ENCODE measurements around the gene CAMK2N2.

CAMK2N2 gene

DNA sequence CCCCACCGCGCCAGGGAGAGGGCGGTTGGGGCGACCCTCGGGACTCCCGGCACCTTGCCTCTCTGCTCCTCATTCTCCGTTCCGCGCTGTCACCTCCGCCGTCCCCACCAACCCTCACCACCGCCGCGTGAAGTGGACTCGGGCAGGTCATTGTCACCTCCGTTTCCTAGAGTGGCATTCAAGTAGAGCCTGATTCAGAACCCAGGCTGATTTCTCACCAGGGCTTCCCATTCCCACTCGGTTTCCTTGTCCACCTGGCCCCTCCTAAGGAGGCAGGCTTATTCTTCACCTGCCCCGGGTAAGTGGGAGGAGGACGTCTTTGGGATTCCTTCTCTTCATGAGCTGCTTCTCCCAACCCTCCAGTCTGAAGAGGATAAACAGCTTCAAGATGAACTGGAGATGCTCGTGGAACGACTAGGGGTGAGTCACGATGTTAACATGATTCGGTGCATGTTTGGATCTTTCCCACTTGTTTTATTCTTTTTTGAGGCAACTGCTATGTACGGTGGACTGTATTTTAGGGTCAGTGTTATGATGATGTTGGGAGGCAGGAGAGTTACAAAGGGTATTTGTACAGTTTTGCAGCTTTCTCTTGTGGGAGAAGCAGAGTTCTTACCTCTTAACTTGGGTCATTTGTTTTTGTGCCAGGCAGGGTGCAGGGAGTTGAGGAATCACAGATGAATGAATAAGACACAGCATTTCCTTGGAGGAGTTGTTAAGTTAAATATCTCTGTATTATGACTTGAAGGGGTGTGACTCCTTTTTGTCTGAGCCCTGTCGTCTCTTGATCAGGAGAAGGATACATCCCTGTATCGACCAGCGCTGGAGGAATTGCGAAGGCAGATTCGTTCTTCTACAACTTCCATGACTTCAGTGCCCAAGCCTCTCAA, 38.4 kb upstream of the CAMK2N2 start:
- H3K4me3 ChIP-seq (ENCODE audit: low read depth, low read length) = peak overlapping the region; percentile 93
- TF ChIP-seq, protein P1, sequence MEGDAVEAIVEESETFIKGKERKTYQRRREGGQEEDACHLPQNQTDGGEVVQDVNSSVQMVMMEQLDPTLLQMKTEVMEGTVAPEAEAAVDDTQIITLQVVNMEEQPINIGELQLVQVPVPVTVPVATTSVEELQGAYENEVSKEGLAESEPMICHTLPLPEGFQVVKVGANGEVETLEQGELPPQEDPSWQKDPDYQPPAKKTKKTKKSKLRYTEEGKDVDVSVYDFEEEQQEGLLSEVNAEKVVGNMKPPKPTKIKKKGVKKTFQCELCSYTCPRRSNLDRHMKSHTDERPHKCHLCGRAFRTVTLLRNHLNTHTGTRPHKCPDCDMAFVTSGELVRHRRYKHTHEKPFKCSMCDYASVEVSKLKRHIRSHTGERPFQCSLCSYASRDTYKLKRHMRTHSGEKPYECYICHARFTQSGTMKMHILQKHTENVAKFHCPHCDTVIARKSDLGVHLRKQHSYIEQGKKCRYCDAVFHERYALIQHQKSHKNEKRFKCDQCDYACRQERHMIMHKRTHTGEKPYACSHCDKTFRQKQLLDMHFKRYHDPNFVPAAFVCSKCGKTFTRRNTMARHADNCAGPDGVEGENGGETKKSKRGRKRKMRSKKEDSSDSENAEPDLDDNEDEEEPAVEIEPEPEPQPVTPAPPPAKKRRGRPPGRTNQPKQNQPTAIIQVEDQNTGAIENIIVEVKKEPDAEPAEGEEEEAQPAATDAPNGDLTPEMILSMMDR (conservative IDR thresholded peaks at IDR 0.05; ENCODE audit: low read depth, low read length) = no peak
- peak; percentile 64 for DNase-seq (ENCODE audit: low read depth)

DNA sequence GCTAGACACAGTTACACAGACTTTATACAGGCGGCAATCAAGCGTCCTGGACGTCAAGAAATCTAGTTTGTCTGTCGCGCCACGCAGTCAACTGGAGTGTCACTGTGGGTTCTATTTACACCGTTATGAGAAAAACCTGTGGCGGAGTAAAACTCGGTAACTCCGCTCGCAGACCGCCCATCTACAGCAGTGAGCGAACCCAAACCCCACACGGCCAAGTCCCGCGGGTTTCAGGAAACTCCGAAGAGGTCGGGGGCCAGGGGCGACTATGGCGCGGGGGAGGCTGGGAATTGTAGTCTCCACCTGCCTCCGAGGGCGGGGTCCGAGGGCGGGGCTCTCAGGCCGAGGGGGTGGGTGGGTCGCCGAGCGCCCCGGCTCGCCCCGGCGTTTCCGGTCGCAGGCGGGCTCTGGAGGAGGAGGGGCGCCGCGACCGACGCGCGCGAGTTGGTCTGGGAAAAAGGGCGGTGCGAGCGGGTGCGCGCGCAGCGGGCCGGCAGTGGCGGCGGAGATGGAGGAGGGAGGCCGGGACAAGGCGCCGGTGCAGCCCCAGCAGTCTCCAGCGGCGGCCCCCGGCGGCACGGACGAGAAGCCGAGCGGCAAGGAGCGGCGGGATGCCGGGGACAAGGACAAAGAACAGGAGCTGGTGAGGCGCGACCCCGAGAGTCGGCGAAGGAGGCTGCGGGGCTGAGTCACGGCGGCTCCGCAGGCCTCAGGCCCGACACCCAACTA, 37.6 kb upstream of the CAMK2N2 start, which contains the start of gene PSMD2:
TSS of gene PSMD2 (plus strand) at position 483 of the 729 bp plus-strand sequence. CDS start at position 509, 26 bp downstream.
- peak within 1 kb of the TSS; percentile 93 for H3K4me3 ChIP-seq (ENCODE audit: low read depth, low read length)
- DNase-seq (ENCODE audit: low read depth) = peak; percentile 98
- TF ChIP-seq, protein P1 (conservative IDR thresholded peaks at IDR 0.05; ENCODE audit: low read depth, low read length) = no peak

DNA sequence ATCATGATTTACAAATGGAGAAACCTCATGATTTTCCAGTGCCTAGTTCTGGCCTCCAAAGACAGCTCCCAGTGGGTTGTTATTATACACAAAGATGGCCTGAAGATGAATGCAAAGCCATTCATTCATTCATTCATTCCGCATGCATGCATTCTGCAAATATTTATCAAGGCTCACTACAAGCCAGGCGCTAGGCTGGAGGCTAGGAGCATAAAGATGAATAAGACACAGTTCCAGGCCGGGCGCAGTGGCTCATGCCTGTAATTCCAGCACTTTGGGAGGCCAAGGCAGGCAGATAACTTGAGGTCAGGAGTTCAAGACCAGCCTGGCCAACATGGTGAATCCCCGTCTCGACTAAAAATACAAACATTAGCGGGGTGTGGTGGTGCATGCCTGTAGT, 35.3 kb upstream of the CAMK2N2 start:
- TF ChIP-seq, protein P1 (conservative IDR thresholded peaks at IDR 0.05; ENCODE audit: low read depth, low read length) = no peak
- DNase-seq (ENCODE audit: low read depth) = no peak
- no peak overlapping the region for H3K4me3 ChIP-seq (ENCODE audit: low read depth, low read length)

DNA sequence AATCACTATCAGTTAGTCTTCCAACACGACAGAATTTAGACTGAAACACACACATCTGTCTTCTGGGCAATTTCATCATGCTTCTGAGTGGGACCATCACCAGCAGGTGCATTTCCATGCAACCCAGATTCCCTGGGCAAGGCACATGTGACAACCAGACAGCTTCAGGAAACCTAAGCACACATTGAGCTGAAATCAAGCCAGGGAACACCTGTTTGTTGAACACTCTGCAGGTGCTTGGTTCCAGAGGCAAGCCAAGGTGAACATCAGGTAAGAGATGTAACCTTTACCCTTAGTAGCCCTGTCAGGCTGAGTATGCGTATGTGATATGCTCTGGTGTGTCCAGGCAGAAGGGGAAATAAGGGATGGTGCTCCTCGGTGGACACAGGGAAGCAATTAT, 34.4 kb upstream of the CAMK2N2 start:
- TF ChIP-seq, protein P1 (conservative IDR thresholded peaks at IDR 0.05; ENCODE audit: low read depth, low read length) = no peak
- no peak for DNase-seq (ENCODE audit: low read depth)
- no peak overlapping the region for H3K4me3 ChIP-seq (ENCODE audit: low read depth, low read length)

DNA sequence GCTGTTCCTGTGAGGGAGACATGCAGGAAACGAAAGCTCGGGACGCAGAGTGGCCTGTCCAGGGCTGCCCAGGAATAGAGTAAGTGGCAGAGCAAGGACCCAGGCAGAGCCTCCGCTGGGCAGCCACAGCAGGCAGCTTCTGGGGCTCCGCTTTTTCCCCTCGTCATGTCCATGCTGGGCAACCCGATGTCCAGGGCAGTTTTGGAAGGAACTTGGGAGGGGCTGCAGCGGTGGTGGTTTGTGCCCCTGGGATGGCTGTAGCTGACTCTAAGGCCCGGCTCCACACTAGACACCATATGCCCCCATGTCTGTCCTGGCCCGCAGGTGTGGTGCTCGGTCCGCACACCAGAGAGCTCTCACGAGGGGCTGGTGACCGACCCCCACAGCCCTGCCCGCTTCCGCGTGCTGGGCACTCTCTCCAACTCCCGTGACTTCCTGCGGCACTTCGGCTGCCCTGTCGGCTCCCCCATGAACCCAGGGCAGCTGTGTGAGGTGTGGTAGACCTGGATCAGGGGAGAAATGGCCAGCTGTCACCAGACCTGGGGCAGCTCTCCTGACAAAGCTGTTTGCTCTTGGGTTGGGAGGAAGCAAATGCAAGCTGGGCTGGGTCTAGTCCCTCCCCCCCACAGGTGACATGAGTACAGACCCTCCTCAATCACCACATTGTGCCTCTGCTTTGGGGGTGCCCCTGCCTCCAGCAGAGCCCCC, 30.5 kb upstream of the CAMK2N2 start:
- H3K4me3 ChIP-seq (ENCODE audit: low read depth, low read length) = no peak overlapping the region
- TF ChIP-seq, protein P1 (conservative IDR thresholded peaks at IDR 0.05; ENCODE audit: low read depth, low read length) = no peak
- DNase-seq (ENCODE audit: low read depth) = no peak

DNA sequence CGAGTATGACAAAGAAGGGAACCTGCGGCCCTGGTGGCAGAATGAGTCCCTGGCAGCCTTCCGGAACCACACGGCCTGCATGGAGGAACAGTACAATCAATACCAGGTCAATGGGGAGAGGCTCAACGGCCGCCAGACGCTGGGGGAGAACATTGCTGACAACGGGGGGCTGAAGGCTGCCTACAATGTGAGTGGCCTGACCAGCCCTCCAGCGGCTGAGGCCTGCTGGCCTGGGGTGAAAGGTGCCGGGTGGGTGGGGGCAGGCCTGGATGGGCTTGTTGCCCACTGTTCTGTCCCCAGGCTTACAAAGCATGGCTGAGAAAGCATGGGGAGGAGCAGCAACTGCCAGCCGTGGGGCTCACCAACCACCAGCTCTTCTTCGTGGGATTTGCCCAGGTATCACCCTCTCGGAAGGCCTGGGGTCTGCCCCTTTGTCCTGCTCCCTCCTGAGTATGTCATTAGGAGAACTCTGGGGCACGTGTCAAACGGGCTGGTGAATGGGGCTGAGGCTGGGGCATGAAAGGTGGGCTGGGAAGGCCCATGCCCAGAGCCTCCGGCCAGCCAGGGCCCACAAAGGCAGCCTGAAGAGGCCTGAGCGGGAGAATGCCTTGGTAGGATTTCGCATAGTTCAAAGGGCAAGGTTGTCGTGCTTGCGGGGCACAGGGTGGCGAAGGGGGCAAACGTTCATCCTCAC, 29.8 kb upstream of the CAMK2N2 start:
- TF ChIP-seq, protein P1 (conservative IDR thresholded peaks at IDR 0.05; ENCODE audit: low read depth, low read length) = no peak
- H3K4me3 ChIP-seq (ENCODE audit: low read depth, low read length) = no peak overlapping the region
- DNase-seq (ENCODE audit: low read depth) = no peak

All from choroid plexus epithelial cell (primary cell).